B cell (primary cell): Measurements from ENCODE around the gene HPS4. TPM values are rescaled to one million over a fixed set of nuclear protein-coding genes. Genes with fewer than 3 reads are reported as not detected.
"Not testable (repeated sequence)": the region's sequence is repeated elsewhere in the genome, so short reads cannot be mapped to it uniquely, and the experiment has no call there.

Source experiments
- ATAC-seq: fragments of 200-7000 bp; cut with Tn5 transposase; one replicate; pipeline ENCODE4 v1.10.0; 2021; ENCODE audit warnings: low read depth, mild to moderate bottlenecking, moderate number of reproducible peaks, moderate library complexity
- CTCF ChIA-PET: fragments of 350-600 bp; sonication (Branson Sonifier 250); formaldehyde crosslinking; loops from one replicate; lab custom pipeline; 2021; ENCODE audit warnings: antibody characterized with exemption, inconsistent platforms; lab: Charles Lee
- POLR2A ChIA-PET: fragments of 350-600 bp; sonication (Branson Sonifier 250); formaldehyde crosslinking; loops from one replicate; lab custom pipeline; 2021; ENCODE audit warnings: antibody characterized with exemption; lab: Charles Lee
- DNase-seq: peaks from one replicate; pipeline ENCODE4 v3.0.0; 2013
- H2AFZ ChIP-seq: 2 replicates; pipeline ENCODE4 v1.6.1; 2012; ENCODE audit warnings: mild to moderate bottlenecking, low read depth, low read length; ENCODE audit not compliant: insufficient read depth, poor library complexity, severe bottlenecking
- H3K27ac ChIP-seq, 2 donors: 1 replicate in 1 of 2; 2 replicates in 1 of 2; pipeline ENCODE4 v1.5.1; 2012 to 2013; ENCODE audit warnings: low read length in 2 of 2, mild to moderate bottlenecking in 2 of 2, moderate library complexity in 1 of 2
- H3K27me3 ChIP-seq, 4 experiments: fragments of 200-600 bp in 1 of 4; sonication (generic) in 1 of 4; replicated peaks in 1 of 4; 1 replicate in 2 of 4; 2 replicates in 2 of 4; pipeline versions ENCODE4 v1.6.1 to v1.7.0; 2013 to 2016; ENCODE audit warnings: low read length in 3 of 4, mild to moderate bottlenecking in 2 of 4, mixed read lengths in 1 of 4, moderate library complexity in 1 of 4; ENCODE audit not compliant: insufficient read depth in 4 of 4, control insufficient read depth in 3 of 4; ENCODE audit errors: control extremely low read depth in 1 of 4
- H3K36me3 ChIP-seq, 2 experiments: replicated peaks in 1 of 2; 1 replicate in 1 of 2; 2 replicates in 1 of 2; pipeline versions ENCODE4 v1.6.1 to v1.7.1; 2013; ENCODE audit warnings: low read length in 1 of 2; ENCODE audit not compliant: insufficient read depth in 2 of 2, control insufficient read depth in 1 of 2; ENCODE audit errors: control extremely low read depth in 1 of 2, extremely low read depth in 1 of 2
- H3K4me1 ChIP-seq, 2 donors: fragments of 200-600 bp in 1 of 2; sonication (generic) in 1 of 2; 1 replicate in 1 of 2; 2 replicates in 1 of 2; pipeline versions ENCODE4 v1.5.1 to v1.6.1; 2013 to 2017; ENCODE audit warnings: low read length in 2 of 2; ENCODE audit not compliant: control insufficient read depth in 2 of 2, insufficient read depth in 2 of 2
- H3K4me2 ChIP-seq: replicated peaks from 2 replicates; pipeline ENCODE3; 2012; ENCODE audit warnings: mild to moderate bottlenecking, low read depth, low read length; ENCODE audit not compliant: poor library complexity, severe bottlenecking
- H3K4me3 ChIP-seq, 5 experiments: fragments of 200-600 bp in 1 of 5; sonication (generic) in 1 of 5; 1 replicate in 3 of 5; 2 replicates in 2 of 5; pipeline versions ENCODE4 v1.5.1 to v1.7.0; 2011 to 2016; ENCODE audit warnings: low read length in 4 of 5, mild to moderate bottlenecking in 4 of 5, low read depth in 2 of 5, control low read depth in 1 of 5, moderate library complexity in 1 of 5; ENCODE audit not compliant: insufficient read depth in 1 of 5; ENCODE audit errors: control extremely low read depth in 1 of 5, extremely low read depth in 1 of 5
- H3K79me2 ChIP-seq: fragments of 200-600 bp; sonication (generic); one replicate; pipeline ENCODE4 v1.6.0; 2016; ENCODE audit warnings: low read length; ENCODE audit not compliant: control insufficient read depth, insufficient read depth
- H3K9ac ChIP-seq: fragments of 200-600 bp; sonication (generic); 2 replicates; pipeline ENCODE4 v1.6.1; 2017; ENCODE audit warnings: mild to moderate bottlenecking, low read length, moderate library complexity
- H3K9me3 ChIP-seq, 3 donors: one replicate each; pipeline versions ENCODE4 v1.6.1 to v1.7.1; 2013; ENCODE audit warnings: low read length in 2 of 3; ENCODE audit not compliant: control insufficient read depth in 2 of 3, insufficient read depth in 1 of 3; ENCODE audit errors: control extremely low read depth in 1 of 3
- H4K20me1 ChIP-seq: 2 replicates; pipeline ENCODE4 v1.6.0; 2012; ENCODE audit warnings: mild to moderate bottlenecking, low read length; ENCODE audit not compliant: insufficient read depth, control insufficient read depth, poor library complexity, severe bottlenecking
- H3K27ac Mint-ChIP-seq: one replicate; pipeline ENCODE4 v1.8.0; 2021; ENCODE audit warnings: mixed read lengths
- H3K27me3 Mint-ChIP-seq: one replicate; pipeline ENCODE4 v1.8.0; 2021; ENCODE audit warnings: mixed read lengths
- H3K4me1 Mint-ChIP-seq: one replicate; pipeline ENCODE4 v1.8.0; 2021; ENCODE audit warnings: mixed read lengths
- H3K4me3 Mint-ChIP-seq: one replicate; pipeline ENCODE4 v1.8.0; 2021; ENCODE audit warnings: mixed read lengths
- H3K9me3 Mint-ChIP-seq: one replicate; pipeline ENCODE4 v1.8.0; 2022; ENCODE audit warnings: mixed read lengths; ENCODE audit not compliant: insufficient read depth
- EZH2 ChIP-seq: IDR thresholded peaks from 2 replicates; pipeline ENCODE4 v1.6.1; 2012; ENCODE audit warnings: borderline replicate concordance, low read depth, mild to moderate bottlenecking, moderate library complexity, low read length; ENCODE audit not compliant: insufficient read depth, poor library complexity, severe bottlenecking
- WGBS: methylation state at CpG from one replicate; pipeline ENCODE4 v1.1.5; 2013; ENCODE audit warnings: missing lambda C conversion rate; ENCODE audit not compliant: insufficient coverage; 5-methylcytosine and 5-hydroxymethylcytosine counted together
- intact Hi-C: fragments of 100-400 bp; cut with micrococcal nuclease; formaldehyde crosslinking; loops from one replicate; pipeline ENCODE4 v1.10.0; 2022
- polyA plus RNA-seq: library from polyadenylated mRNA; depleted of rRNA; stranded (reverse); fragments of >200 nt; gene quantifications from 2 replicates; pipeline ENCODE4 v1.2.3, GENCODE V29; 2012
- total RNA-seq, 2 donors: library from RNA; stranded (reverse); fragments of 120-200 nt in 1 of 2; gene quantifications; 1 replicate in 1 of 2; 2 replicates in 1 of 2; pipeline versions ENCODE4 v1.2.3 to v1.2.4, GENCODE V29; 2013 to 2022
- TF ChIP-seq, protein P1 (sequence below): fragments of 200-600 bp; IDR thresholded peaks from one replicate; pipeline ENCODE4 v1.8.0; 2022; ENCODE audit warnings: antibody characterized with exemption, mild to moderate bottlenecking

Gene HPS4
- total and polyA plus RNA-seq, 2 donors (not counting 1 experiment from before 2014, with no cell fraction given) = 34.8 to 61.8 TPM

DNA sequence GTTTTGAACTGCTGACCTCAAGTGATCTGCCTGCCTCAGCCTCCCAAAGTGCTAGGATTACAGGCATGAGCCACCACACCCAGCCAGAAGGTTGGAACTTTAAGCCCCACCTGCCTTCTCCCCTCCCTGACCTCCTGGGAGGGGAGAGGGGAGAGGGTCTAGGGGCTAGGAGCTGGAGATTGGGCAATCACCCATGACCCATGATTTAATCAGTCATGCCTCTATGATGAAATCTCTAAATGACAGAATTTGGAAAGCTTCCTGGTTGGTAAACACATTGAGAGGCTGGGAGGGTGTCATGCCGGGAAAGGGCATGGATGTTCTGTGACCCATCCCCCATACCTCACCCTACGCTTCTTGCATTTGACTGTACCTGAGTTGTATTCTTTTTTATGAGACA, 45.8 kb upstream of the HPS4 start:
- Mint-ChIP-seq H3K27ac (no peak overlapping the region), H3K4me3 (no peak overlapping the region), H3K9me3 (no peaks in the 10 kb centered on the region), H3K4me1 (peaks cover 14% of the 10 kb centered on the region), H3K27me3 (no peaks in the 10 kb centered on the region)
- peaks cover 8 to 39% of the 10 kb centered on the region in 2 experiments for H3K36me3 ChIP-seq
- no peak overlapping the region for H3K27ac ChIP-seq
- ATAC-seq (no peak), DNase-seq (no peak)
- no peaks in the 10 kb centered on the region for H3K9me3 ChIP-seq
- H3K79me2 ChIP-seq = no peaks in the 10 kb centered on the region
- intact Hi-C loops = no loop called here
- TF ChIP-seq, protein P1, sequence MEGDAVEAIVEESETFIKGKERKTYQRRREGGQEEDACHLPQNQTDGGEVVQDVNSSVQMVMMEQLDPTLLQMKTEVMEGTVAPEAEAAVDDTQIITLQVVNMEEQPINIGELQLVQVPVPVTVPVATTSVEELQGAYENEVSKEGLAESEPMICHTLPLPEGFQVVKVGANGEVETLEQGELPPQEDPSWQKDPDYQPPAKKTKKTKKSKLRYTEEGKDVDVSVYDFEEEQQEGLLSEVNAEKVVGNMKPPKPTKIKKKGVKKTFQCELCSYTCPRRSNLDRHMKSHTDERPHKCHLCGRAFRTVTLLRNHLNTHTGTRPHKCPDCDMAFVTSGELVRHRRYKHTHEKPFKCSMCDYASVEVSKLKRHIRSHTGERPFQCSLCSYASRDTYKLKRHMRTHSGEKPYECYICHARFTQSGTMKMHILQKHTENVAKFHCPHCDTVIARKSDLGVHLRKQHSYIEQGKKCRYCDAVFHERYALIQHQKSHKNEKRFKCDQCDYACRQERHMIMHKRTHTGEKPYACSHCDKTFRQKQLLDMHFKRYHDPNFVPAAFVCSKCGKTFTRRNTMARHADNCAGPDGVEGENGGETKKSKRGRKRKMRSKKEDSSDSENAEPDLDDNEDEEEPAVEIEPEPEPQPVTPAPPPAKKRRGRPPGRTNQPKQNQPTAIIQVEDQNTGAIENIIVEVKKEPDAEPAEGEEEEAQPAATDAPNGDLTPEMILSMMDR = no peak
- TF ChIP-seq EZH2 = no peak
- no peak overlapping the region for H3K9ac ChIP-seq
- no peak overlapping the region for H3K4me2 ChIP-seq
- ChIA-PET POLR2A (no interaction called here), CTCF (no interaction called here)
- no CpG with 5 or more reads among the region's 2 CpGs for WGBS
- H4K20me1 ChIP-seq = no peaks in the 10 kb centered on the region
- H3K4me1 ChIP-seq = peaks cover 12 to 19% of the 10 kb centered on the region in 2 donors
- no peak overlapping the region for H2AFZ ChIP-seq
- H3K27me3 ChIP-seq = no peaks in the 10 kb centered on the region
- H3K4me3 ChIP-seq = no peak overlapping the region

DNA sequence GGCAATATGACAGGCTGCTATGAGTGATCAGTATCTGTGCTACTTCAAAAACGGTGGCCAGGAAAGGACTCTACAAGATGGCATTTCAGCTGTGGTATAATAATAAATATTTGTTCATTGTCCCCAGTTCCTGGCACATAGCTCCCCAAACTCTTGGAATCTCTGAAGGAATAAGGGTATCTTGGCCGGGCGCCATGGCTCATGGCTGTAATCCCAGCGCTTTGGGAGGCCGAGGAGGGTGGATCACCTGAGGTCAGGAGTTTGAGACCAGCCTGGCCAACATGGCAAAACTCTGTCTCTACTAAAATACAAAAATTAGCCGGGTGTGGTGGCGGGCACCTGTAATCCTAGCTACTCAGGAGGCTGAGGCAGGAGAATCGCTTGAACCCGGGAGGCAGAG, 44.9 kb upstream of the HPS4 start:
- H3K4me3 ChIP-seq, H2AFZ ChIP-seq, H3K9ac ChIP-seq, H4K20me1 ChIP-seq, intact Hi-C loops, CTCF ChIA-PET, H3K9me3 Mint-ChIP-seq, H3K79me2 ChIP-seq, H3K27ac Mint-ChIP-seq, H3K4me2 ChIP-seq, H3K9me3 ChIP-seq, ATAC-seq, H3K27me3 ChIP-seq, H3K4me1 Mint-ChIP-seq, H3K4me3 Mint-ChIP-seq, H3K27ac ChIP-seq, DNase-seq, H3K27me3 Mint-ChIP-seq, POLR2A ChIA-PET: not testable (repeated sequence)
- peaks cover 8 to 39% of the 10 kb centered on the region in 2 experiments for H3K36me3 ChIP-seq
- H3K4me1 ChIP-seq = peaks cover 11 to 14% of the 10 kb centered on the region in 2 donors
- 100% methylated on average over 4 of the region's 9 CpGs for WGBS
